ENCODE data around the gene NFATC1.

The NFATC1 gene

DNA sequence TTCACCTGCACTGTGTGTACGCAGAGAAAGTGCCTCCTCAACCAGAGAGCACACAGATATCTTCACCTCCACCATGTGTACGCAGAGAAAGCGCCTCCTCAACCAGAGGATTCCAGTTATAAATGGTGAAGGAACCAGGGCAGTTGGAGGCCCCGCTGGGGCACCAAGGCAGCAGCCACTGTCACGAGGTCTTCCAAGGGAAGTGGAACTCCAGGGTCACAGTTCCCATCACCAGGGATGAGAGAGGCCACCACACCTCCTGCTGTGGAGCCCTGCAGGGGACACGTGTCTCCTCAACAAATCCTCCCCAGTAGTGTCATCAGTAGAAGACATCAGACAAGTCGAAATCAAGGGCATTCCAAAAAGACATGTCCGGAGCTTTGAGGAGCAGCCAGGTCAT, 28.2 kb upstream of the NFATC1 start:
- TF ChIP-seq CTCF (IDR thresholded peaks at IDR 0.05; ENCODE audit: borderline replicate concordance, control extremely low read depth, extremely low read depth, insufficient read depth, missing control alignments): no peak
- in situ Hi-C loops (cut with MboI; ENCODE audit: low sequenced_read_pairs, unreplicated experiment): no loop called here

DNA sequence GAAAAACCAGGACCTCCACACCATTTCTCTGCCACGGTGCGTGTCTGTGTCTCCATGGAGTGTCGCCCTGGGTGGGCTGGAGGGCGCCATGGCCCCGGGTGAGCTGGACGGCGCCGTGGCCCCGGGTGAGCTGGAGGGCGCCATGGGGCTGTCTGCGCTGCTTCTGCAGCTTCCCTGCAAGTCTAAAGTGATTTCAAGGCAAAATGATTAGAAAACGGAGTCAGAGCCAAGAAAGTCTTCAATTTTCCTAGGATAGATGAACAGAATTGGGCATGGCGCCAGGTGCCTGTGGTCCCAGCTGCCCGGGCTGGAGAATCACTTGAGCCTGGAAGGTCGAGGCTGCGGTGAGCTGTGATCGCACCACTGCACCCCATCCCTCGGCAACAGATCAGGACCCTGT, 27.7 kb upstream of the NFATC1 start:
- in situ Hi-C loops (cut with MboI; ENCODE audit: low sequenced_read_pairs, unreplicated experiment): no loop called here
- TF ChIP-seq CTCF (IDR thresholded peaks at IDR 0.05; ENCODE audit: borderline replicate concordance, control extremely low read depth, extremely low read depth, insufficient read depth, missing control alignments): no peak
- DNase-seq (ENCODE audit: low spot score): no peak

More for the DNA sequence above, 28.2 kb upstream of the NFATC1 start:
- no peak for DNase-seq (ENCODE audit: low spot score)

DNA sequence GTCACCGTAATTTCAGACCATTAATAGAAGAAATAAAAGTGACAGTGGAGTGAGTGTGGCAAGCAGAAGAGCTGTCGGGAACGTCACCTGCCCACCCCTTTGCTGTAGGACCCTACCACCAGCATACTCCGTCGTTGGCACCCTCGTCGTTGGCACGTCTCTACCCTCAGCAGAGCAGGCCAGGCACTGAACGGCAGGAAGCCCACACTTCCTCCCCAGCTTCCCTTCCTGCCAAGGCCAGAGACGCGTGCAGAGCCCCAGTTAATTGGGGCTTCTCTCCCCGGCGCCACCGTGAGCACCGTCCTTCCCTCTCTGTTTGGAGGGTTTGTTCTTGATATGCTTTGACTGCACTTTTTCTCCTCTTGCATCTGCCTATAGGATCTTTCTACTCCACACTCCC, 27.0 kb upstream of the NFATC1 start:
- in situ Hi-C loops (cut with MboI; ENCODE audit: low sequenced_read_pairs, unreplicated experiment): no loop called here
- no peak for DNase-seq (ENCODE audit: low spot score)
- no peak for TF ChIP-seq CTCF (IDR thresholded peaks at IDR 0.05; ENCODE audit: borderline replicate concordance, control extremely low read depth, extremely low read depth, insufficient read depth, missing control alignments)

DNA sequence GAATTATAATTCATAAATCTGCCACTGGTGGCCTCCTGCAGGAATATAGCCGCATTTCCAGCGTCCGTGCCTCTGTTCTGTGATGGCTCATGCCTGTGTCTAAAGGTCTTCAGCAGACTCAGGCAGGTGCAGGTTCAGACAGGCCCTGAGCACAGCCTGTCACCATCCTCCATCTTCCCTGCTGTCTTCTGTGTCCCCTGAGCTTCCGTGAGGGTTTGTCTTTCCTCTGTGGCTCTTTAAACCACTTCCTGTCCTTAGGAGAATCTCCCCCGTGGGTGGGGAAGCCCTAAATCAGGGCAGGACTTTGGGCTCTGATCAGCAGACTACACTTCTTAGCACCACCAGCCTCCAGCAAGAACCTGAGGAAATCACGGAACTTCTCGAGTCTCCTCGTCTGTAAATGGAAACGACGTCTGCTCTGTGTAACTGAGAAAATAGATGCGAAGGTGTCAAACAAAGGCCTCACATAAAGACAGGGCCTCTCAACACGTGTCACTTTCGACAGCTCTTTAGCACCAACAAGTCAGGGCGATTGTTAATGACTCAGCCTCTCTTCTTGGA, 24.1 kb upstream of the NFATC1 start:
- in situ Hi-C loops (cut with MboI; ENCODE audit: low sequenced_read_pairs, unreplicated experiment): loop anchor here (10.0 kb wide), 1 partner anchor 163 kb away; no protein-coding TSS in a partner anchor
- no peak for TF ChIP-seq CTCF (IDR thresholded peaks at IDR 0.05; ENCODE audit: borderline replicate concordance, control extremely low read depth, extremely low read depth, insufficient read depth, missing control alignments)
- no peak for DNase-seq (ENCODE audit: low spot score)

- in situ Hi-C loops (cut with MboI; ENCODE audit: low sequenced_read_pairs, unreplicated experiment): loop anchor here (10.0 kb wide), 1 partner anchor 162 kb away; no protein-coding TSS in a partner anchor
- DNase-seq (ENCODE audit: low spot score): no peak
- no peak for TF ChIP-seq CTCF (IDR thresholded peaks at IDR 0.05; ENCODE audit: borderline replicate concordance, control extremely low read depth, extremely low read depth, insufficient read depth, missing control alignments)
These were observed 23.3 kb upstream of the NFATC1 start for GRCh38 chr18:79372461-79372860.

GRCh38 chr18:79372991-79373390, 22.7 kb upstream of the NFATC1 start:
- no peak for TF ChIP-seq CTCF (IDR thresholded peaks at IDR 0.05; ENCODE audit: borderline replicate concordance, control extremely low read depth, extremely low read depth, insufficient read depth, missing control alignments)
- in situ Hi-C loops (cut with MboI; ENCODE audit: low sequenced_read_pairs, unreplicated experiment): loop anchor here (10.0 kb wide), 1 partner anchor 162 kb away; no protein-coding TSS in a partner anchor
- no peak for DNase-seq (ENCODE audit: low spot score)

Measured in GM13976 (cell line).